NCI-H1694 treated with DMSO at 0.1 percent for 48 hours (cell line): ENCODE results near the gene CASP5.
"Not testable (repeated sequence)": the region's sequence is repeated elsewhere in the genome, so short reads cannot be mapped to it uniquely, and the experiment has no call there.

ENCODE experiments used
- DNase-seq: peaks from one replicate; lab custom pipeline; 2025; lab: John Stamatoyannopoulos, UW

CASP5 gene

DNA sequence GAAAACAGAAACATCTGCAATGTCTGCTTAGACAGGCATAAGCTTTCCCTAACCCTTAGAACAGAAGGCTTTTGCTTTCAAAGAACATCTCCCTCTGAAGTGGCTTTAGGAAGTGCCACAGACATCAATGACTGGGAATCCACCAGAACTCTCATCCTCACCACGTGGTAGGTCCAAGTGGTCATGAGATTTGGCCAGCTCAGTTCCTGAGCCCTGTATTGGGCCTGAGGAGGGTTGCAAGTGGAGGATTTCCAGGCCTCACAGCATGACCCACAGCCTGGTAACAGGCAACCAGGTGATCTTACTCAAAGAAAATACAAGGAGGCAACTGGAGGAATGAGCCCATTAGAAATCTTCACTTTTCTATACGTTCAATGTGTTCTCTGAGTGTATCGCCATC is 10.4 kb upstream of the CASP5 start:
- no peak for DNase-seq

DNA sequence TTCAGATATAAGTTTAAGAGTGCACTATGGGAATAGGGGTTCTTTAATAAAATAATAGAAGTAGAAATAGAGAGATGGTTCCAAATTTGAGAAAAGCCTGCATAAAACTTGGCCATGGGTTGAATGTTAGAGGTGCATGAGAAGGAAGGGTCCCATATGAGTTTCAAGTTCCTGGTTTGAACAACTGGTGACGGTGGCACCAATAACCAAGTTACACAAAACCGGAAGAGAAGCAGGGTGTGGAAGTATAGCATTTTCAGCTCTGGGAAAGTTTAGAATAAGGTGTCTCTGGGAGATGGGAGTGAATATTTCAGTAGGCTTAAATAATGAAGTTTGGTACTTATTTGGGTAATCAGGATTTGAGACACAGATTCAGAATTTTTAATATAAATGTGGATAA is 9.5 kb upstream of the CASP5 start:
- no peak for DNase-seq

DNA sequence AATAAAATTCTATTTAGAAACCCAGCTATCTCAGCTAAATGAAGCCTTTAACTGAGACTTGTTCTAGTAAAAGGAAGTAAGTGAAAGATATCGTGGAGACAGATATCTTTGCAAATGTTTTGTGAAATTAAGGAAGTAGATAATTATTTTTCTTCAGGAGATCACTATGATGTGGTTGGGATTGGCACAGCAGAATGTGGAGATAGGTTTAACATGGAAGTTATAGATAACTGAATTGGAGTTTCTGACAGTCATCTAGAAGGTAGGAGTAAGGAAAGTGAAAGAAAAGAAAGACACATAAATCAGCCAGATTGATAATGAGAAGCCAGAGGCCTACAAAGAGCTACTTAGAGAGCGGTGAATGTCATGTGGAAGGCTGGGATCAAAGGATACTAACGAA is 4.7 kb upstream of the CASP5 start:
- no peak for DNase-seq

- no peak for DNase-seq
Measured at GRCh38 chr11:105024394-105024793, 1.4 kb upstream of the CASP5 start.

DNA sequence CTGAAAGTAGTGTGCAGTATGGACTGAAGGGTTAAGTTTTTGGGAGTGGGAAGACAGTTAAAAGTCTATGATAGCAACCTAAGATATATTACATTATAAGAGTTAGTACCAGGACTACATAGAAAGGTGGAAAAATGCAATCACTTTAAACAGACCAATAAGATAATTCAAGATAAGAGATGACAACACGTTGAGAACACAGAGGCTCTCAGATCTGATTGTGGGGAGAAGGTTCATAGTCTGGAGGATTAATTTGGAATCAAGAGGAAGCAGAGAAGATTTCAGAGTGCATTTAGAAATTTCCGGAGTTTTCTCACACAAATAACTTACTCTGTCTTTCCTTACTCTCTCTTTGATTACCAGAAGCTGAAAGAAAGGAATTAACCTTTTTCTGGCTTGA is 441 bp downstream of the CASP5 start:
- no peak for DNase-seq

- no peak for DNase-seq
Measured at GRCh38 chr11:105007463-105007862, 15.5 kb downstream of the CASP5 start.

GRCh38 chr11:105005451-105005845 is 17.5 kb downstream of the CASP5 start:
- no peak for DNase-seq

- DNase-seq = no peak
Measured at GRCh38 chr11:105004021-105004420, 18.9 kb downstream of the CASP5 start.

- no peak for DNase-seq
Measured at GRCh38 chr11:105003151-105003550, 19.8 kb downstream of the CASP5 start.

DNA sequence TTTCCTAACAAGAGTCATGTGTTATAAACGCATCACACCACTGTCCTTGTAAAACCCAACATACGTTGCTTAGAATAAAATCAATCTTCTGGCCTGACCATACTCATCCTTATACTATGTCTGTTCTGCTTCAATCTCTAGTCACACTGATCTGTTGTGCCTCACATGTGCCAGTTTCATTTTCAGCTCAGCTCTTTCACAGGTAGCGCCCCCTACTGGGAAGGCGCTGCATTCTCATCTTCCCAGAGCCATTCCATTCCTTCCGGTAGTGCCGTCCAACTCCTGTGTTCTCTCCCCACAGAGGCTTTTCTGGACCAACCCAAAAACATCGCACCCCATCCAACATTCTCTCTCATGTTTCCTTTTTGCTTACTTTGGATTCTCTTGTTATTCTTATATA is 22.2 kb downstream of the CASP5 start:
- DNase-seq = no peak

GRCh38 chr11:105000167-105000566 is 22.8 kb downstream of the CASP5 start:
- DNase-seq = no peak

- no peak for DNase-seq
Measured at GRCh38 chr11:104999721-105000120, 23.2 kb downstream of the CASP5 start.

DNA sequence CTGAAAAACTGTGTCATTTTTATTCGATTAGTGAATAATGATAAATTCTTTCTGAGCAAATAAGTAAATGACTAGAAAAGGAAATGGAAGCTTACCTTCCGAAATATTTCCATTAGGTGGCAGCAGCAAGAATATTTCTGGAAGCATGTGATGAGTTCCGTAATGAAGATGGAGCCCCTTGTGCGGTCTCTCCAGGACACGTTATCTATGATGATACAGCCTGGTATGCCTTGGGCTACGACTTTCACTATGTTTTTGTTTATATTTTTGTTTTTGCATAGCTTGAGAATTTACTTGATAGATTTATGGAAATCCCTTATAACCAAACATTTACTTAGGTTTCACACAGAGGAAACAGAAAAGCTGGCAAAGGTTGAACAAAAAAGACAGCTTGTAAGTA is 25.7 kb downstream of the CASP5 start:
- no peak for DNase-seq

- no peak for DNase-seq
Measured at GRCh38 chr11:104995001-104995408, 28.0 kb downstream of the CASP5 start.

- DNase-seq = no peak
Measured at GRCh38 chr11:104992781-104993180, 30.2 kb downstream of the CASP5 start.

GRCh38 chr11:104991994-104992393 is 31.0 kb downstream of the CASP5 start:
- DNase-seq = no peak

GRCh38 chr11:104984808-104985207 is 38.2 kb downstream of the CASP5 start:
- no peak for DNase-seq

DNA sequence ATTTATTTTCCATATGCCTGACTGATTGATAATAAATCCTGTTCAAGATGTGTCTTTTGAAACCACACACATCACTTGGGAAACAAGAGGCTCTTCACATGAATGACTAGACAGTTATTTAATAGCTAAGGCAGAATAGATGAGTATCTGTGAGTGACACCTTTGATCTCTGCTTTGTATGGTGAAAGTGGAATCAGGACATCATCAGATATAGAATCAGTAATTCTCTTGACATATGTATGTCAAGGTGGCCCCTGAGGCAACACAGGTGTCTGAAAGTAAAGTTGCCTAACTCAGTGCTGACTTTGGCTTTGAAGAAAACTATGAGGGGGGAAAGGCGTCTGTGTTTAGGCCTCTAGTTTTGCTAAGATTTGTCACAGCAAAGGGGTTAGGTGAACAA is 43.1 kb downstream of the CASP5 start:
- no peak for DNase-seq

DNA sequence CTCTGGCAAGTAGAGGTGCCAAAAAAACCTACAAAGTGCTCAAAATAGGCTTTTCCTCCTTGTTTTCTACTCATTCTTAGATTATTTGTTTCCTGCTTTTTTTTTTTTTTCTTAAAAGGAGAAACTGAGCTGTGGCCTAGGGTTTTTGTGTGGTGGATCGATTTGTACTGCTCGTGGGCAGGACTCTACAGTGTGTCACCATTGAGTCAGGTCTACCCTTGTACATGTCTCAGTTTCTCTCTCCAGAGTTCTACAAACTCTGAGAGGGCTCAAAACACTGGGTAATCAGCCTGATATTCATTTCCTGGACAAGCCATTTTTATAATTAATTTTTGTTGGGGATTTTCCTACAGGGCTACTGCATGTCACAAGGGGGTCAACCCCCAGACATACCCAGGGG is 49.4 kb downstream of the CASP5 start:
- DNase-seq = no peak

DNA sequence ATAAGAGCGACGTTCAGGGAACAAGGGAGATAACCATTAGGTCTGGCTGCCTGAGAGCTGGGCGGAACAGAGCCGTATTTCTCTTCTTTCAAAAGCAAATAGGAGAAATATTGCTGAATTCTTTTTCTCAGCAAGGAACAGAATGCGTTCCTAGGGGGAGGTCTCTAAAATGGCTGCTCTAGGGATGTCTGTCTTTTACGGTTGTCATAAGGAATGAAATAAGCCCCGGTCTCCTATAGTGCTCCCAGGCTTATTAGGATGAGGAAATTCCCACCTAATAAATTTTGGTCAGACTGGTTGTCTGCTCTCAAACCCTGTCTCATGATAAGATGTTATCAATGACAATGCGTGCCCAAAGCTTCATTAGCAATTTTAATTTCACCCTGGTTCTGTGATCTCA is 50.0 kb downstream of the CASP5 start:
- DNase-seq = not testable (repeated sequence)

DNA sequence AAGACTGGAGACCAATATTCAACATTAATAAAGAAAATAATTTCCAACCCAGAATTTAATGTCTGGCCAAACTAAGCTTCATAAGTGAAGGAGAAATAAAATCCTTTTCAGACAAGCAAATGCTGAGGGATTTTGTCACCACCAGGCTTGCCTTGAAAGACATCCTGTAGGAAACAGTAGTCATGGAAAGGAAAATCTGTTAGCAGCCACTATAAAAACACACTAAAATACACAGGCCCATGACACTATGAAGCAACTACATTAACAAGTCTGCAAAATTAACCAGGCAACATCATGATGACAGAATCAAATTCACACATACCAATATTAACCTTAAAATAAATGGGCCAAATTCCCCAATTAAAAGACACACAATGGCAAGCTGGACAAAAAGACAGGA is 52.2 kb downstream of the CASP5 start:
- DNase-seq = no peak

GRCh38 chr11:104968856-104969776 is 53.9 kb downstream of the CASP5 start:
- DNase-seq = no peak

- DNase-seq = no peak
Measured at GRCh38 chr11:104968355-104968855, 54.6 kb downstream of the CASP5 start, which contains the start of gene CASP4. Gene CASP4 (minus strand): TSS chr11:104968574. CDS start chr11:104968525, 49 bp downstream.
